T-helper 2 cell treated with Interferon-gamma antibody and Interleukin-4, amounts not matched to agents 5 μg/mL and 100 μg/mL, for 36 hours (primary cell): ENCODE results near the gene SLC41A1.

Source experiments
- DNase-seq: peaks from one replicate; pipeline ENCODE4 v3.0.0; 2021; ENCODE audit warnings: low spot score
- H3K27ac Mint-ChIP-seq: one replicate; pipeline ENCODE4 v1.8.0; 2021; ENCODE audit warnings: mild to moderate bottlenecking, mixed read lengths
- H3K27me3 Mint-ChIP-seq: one replicate; pipeline ENCODE4 v1.8.0; 2021; ENCODE audit warnings: low read depth, mixed read lengths
- H3K36me3 Mint-ChIP-seq: one replicate; pipeline ENCODE4 v1.8.0; 2021; ENCODE audit warnings: low read depth, mixed read lengths
- H3K4me1 Mint-ChIP-seq: one replicate; pipeline ENCODE4 v1.8.0; 2021; ENCODE audit warnings: low read depth, mixed read lengths
- H3K4me3 Mint-ChIP-seq: one replicate; pipeline ENCODE4 v1.8.0; 2022; ENCODE audit warnings: mild to moderate bottlenecking, moderate library complexity, mixed read lengths
- H3K9me3 Mint-ChIP-seq: one replicate; pipeline ENCODE4 v1.8.0; 2021; ENCODE audit warnings: mixed read lengths

SLC41A1 gene

GRCh38 chr1:205770618-205771017 lies 42.4 kb downstream of the SLC41A1 start:
- H3K4me1 Mint-ChIP-seq = peaks cover 34% of the 10 kb centered on the region
- no peak overlapping the region for H3K27ac Mint-ChIP-seq
- H3K36me3 Mint-ChIP-seq = peaks cover 58% of the 10 kb centered on the region
- H3K4me3 Mint-ChIP-seq = no peak overlapping the region
- DNase-seq = no peak
- no peaks in the 10 kb centered on the region for H3K9me3 Mint-ChIP-seq
- H3K27me3 Mint-ChIP-seq = no peaks in the 10 kb centered on the region

GRCh38 chr1:205769641-205770365 lies 43.2 kb downstream of the SLC41A1 start:
- Mint-ChIP-seq H3K27me3 (no peaks in the 10 kb centered on the region), H3K36me3 (peaks cover 54% of the 10 kb centered on the region), H3K27ac (no peak overlapping the region), H3K9me3 (no peaks in the 10 kb centered on the region), H3K4me1 (peaks cover 30% of the 10 kb centered on the region), H3K4me3 (no peak overlapping the region)
- no peak for DNase-seq

- Mint-ChIP-seq H3K27ac (no peak overlapping the region), H3K4me3 (no peak overlapping the region), H3K9me3 (no peaks in the 10 kb centered on the region)
Measured at GRCh38 chr1:205767248-205767647, 45.8 kb downstream of the SLC41A1 start.

GRCh38 chr1:205766570-205766969 lies 46.4 kb downstream of the SLC41A1 start:
- no peak overlapping the region for H3K4me3 Mint-ChIP-seq
- H3K9me3 Mint-ChIP-seq = no peaks in the 10 kb centered on the region
- no peak for DNase-seq
- peaks cover 35% of the 10 kb centered on the region for H3K36me3 Mint-ChIP-seq
- H3K27ac Mint-ChIP-seq = no peak overlapping the region
- no peaks in the 10 kb centered on the region for H3K27me3 Mint-ChIP-seq
- H3K4me1 Mint-ChIP-seq = peaks cover 4% of the 10 kb centered on the region

More at GRCh38 chr1:205767248-205767647, 45.8 kb downstream of the SLC41A1 start:
- H3K36me3 Mint-ChIP-seq = peaks cover 38% of the 10 kb centered on the region
- no peaks in the 10 kb centered on the region for H3K27me3 Mint-ChIP-seq
- H3K4me1 Mint-ChIP-seq = peaks cover 10% of the 10 kb centered on the region
- DNase-seq = no peak

- H3K27ac Mint-ChIP-seq = no peak overlapping the region
- no peaks in the 10 kb centered on the region for H3K9me3 Mint-ChIP-seq
- H3K27me3 Mint-ChIP-seq = no peaks in the 10 kb centered on the region
- H3K4me1 Mint-ChIP-seq = no peaks in the 10 kb centered on the region
- DNase-seq = no peak
- no peak overlapping the region for H3K4me3 Mint-ChIP-seq
- peaks cover 34% of the 10 kb centered on the region for H3K36me3 Mint-ChIP-seq
Measured at GRCh38 chr1:205766038-205766437, 47.0 kb downstream of the SLC41A1 start.

- H3K27ac Mint-ChIP-seq = no peak overlapping the region
- H3K4me3 Mint-ChIP-seq = no peak overlapping the region
- H3K4me1 Mint-ChIP-seq = no peaks in the 10 kb centered on the region
- peaks cover 22% of the 10 kb centered on the region for H3K36me3 Mint-ChIP-seq
- no peak for DNase-seq
- no peaks in the 10 kb centered on the region for H3K9me3 Mint-ChIP-seq
- no peaks in the 10 kb centered on the region for H3K27me3 Mint-ChIP-seq
Measured at GRCh38 chr1:205764578-205764977, 48.4 kb downstream of the SLC41A1 start.

- no peaks in the 10 kb centered on the region for H3K4me1 Mint-ChIP-seq
- no peaks in the 10 kb centered on the region for H3K27me3 Mint-ChIP-seq
- no peak overlapping the region for H3K4me3 Mint-ChIP-seq
- no peak for DNase-seq
- H3K36me3 Mint-ChIP-seq = peaks cover 17% of the 10 kb centered on the region
- H3K27ac Mint-ChIP-seq = no peak overlapping the region
- H3K9me3 Mint-ChIP-seq = no peaks in the 10 kb centered on the region
Measured at GRCh38 chr1:205763980-205764379, 49.0 kb downstream of the SLC41A1 start.

GRCh38 chr1:205760606-205761005 lies 52.4 kb downstream of the SLC41A1 start:
- H3K27me3 Mint-ChIP-seq = peaks cover 4% of the 10 kb centered on the region
- H3K4me3 Mint-ChIP-seq = no peak overlapping the region
- H3K27ac Mint-ChIP-seq = no peak overlapping the region
- H3K9me3 Mint-ChIP-seq = no peaks in the 10 kb centered on the region
- peaks cover 1% of the 10 kb centered on the region for H3K36me3 Mint-ChIP-seq
- H3K4me1 Mint-ChIP-seq = no peaks in the 10 kb centered on the region
- no peak for DNase-seq

- Mint-ChIP-seq H3K9me3 (no peaks in the 10 kb centered on the region), H3K4me1 (no peaks in the 10 kb centered on the region), H3K27me3 (peaks cover 7% of the 10 kb centered on the region), H3K27ac (no peak overlapping the region), H3K36me3 (peaks cover 1% of the 10 kb centered on the region), H3K4me3 (no peak overlapping the region)
- DNase-seq = no peak
Measured at GRCh38 chr1:205756552-205756951, 56.4 kb downstream of the SLC41A1 start.

- no peak for DNase-seq
- H3K9me3 Mint-ChIP-seq = no peaks in the 10 kb centered on the region
- H3K27me3 Mint-ChIP-seq = peaks cover 7% of the 10 kb centered on the region
- peaks cover 4% of the 10 kb centered on the region for H3K36me3 Mint-ChIP-seq
- no peak overlapping the region for H3K27ac Mint-ChIP-seq
- H3K4me3 Mint-ChIP-seq = no peak overlapping the region
- peaks cover 11% of the 10 kb centered on the region for H3K4me1 Mint-ChIP-seq
Measured at GRCh38 chr1:205754857-205755256, 58.1 kb downstream of the SLC41A1 start.

GRCh38 chr1:205751036-205751651 lies 61.9 kb downstream of the SLC41A1 start:
- peaks cover 5% of the 10 kb centered on the region for H3K27me3 Mint-ChIP-seq
- H3K27ac Mint-ChIP-seq = peak overlapping the region; percentile 99
- peaks cover 28% of the 10 kb centered on the region for H3K4me1 Mint-ChIP-seq
- no peak for DNase-seq
- peaks cover 23% of the 10 kb centered on the region for H3K36me3 Mint-ChIP-seq
- peak overlapping the region; percentile 93 for H3K4me3 Mint-ChIP-seq
- H3K9me3 Mint-ChIP-seq = no peaks in the 10 kb centered on the region

- Mint-ChIP-seq H3K27ac (peak within 1 kb of the TSS; percentile 99), H3K27me3 (peaks cover 3% of the 10 kb centered on the region), H3K4me3 (peak within 1 kb of the TSS; percentile 98), H3K36me3 (peaks cover 24% of the 10 kb centered on the region), H3K4me1 (peaks cover 32% of the 10 kb centered on the region), H3K9me3 (no peaks in the 10 kb centered on the region)
- DNase-seq = peak; percentile 96
Measured at GRCh38 chr1:205750138-205751035, 62.6 kb downstream of the SLC41A1 start, which contains the start of gene NUCKS1. TSS of gene NUCKS1 (minus strand) at chr1:205750182. CDS start at chr1:205749973, 209 bp downstream.

GRCh38 chr1:205749234-205750137 lies 63.5 kb downstream of the SLC41A1 start:
- peaks cover 39% of the 10 kb centered on the region for H3K4me1 Mint-ChIP-seq
- H3K27me3 Mint-ChIP-seq = peaks cover under 1% of the 10 kb centered on the region
- peak overlapping the region; percentile 98 for H3K4me3 Mint-ChIP-seq
- H3K27ac Mint-ChIP-seq = peak overlapping the region; percentile 99
- H3K9me3 Mint-ChIP-seq = no peaks in the 10 kb centered on the region
- peak; percentile 97 for DNase-seq
- H3K36me3 Mint-ChIP-seq = peaks cover 24% of the 10 kb centered on the region
